Activated T-helper 1 cell treated with anti-CD3 and anti-CD28 coated beads, Interleukin-2, amount 50 U/mL, for 16 hours (primary cell): ENCODE measurements around the gene PRG3.

Experiments used
- DNase-seq, 2 donors: peaks; one replicate each; pipeline ENCODE4 v3.0.0-alpha.2; 2020; ENCODE audit warnings: low read depth in 1 of 2, low spot score in 1 of 2

The PRG3 gene

GRCh38 chr11:57391539-57391938 lies 10.6 kb upstream of the PRG3 start:
- DNase-seq: no peak

- DNase-seq: no peak
Measured at GRCh38 chr11:57391111-57391510, 10.2 kb upstream of the PRG3 start.

GRCh38 chr11:57390535-57390934 lies 9.6 kb upstream of the PRG3 start, which contains the start of gene PRG2:
TSS of gene PRG2 (minus strand) at chr11:57390650. CDS start at chr11:57389944, 706 bp downstream.
- no peak for DNase-seq

GRCh38 chr11:57387289-57388030 lies 6.5 kb upstream of the PRG3 start:
- DNase-seq: no peak

GRCh38 chr11:57386178-57386940 lies 5.4 kb upstream of the PRG3 start:
- no peak for DNase-seq

- no peak for DNase-seq
Measured at GRCh38 chr11:57379732-57380131, 1.2 kb downstream of the PRG3 start.

- DNase-seq: no peak
Measured at GRCh38 chr11:57378186-57378585, 2.8 kb downstream of the PRG3 start.

- no peak for DNase-seq
Measured at GRCh38 chr11:57377107-57377506, 3.8 kb downstream of the PRG3 start.

- DNase-seq: no peak
Measured at GRCh38 chr11:57376095-57377090, 4.6 kb downstream of the PRG3 start.

GRCh38 chr11:57375490-57375889 lies 5.5 kb downstream of the PRG3 start:
- DNase-seq: no peak

- no peak for DNase-seq
Measured at GRCh38 chr11:57374966-57375365, 6.0 kb downstream of the PRG3 start.

- no peak for DNase-seq
Measured at GRCh38 chr11:57373146-57373545, 7.8 kb downstream of the PRG3 start.

GRCh38 chr11:57370941-57371340 lies 10.0 kb downstream of the PRG3 start:
- DNase-seq: no peak

GRCh38 chr11:57370251-57370650 lies 10.7 kb downstream of the PRG3 start:
- no peak for DNase-seq

GRCh38 chr11:57368845-57369232 lies 12.1 kb downstream of the PRG3 start:
- no peak for DNase-seq

GRCh38 chr11:57368106-57368844 lies 12.7 kb downstream of the PRG3 start:
- DNase-seq: no peak

- DNase-seq: no peak
Measured at GRCh38 chr11:57364851-57365660, 15.9 kb downstream of the PRG3 start.

GRCh38 chr11:57363131-57364080 lies 17.5 kb downstream of the PRG3 start:
- DNase-seq: no peak

- no peak for DNase-seq
Measured at GRCh38 chr11:57361926-57362325, 19.0 kb downstream of the PRG3 start.
